Colon (tissue), 2 donors: ENCODE data around the gene MOB1B.

ENCODE experiments used
- FAIRE-seq: peaks from 2 replicates; lab custom pipeline; 2012; peaks lifted over from hg19 to GRCh38; lab: Jason Lieb, UNC
- donor health status: control.
- donor health status: control.

MOB1B gene

DNA sequence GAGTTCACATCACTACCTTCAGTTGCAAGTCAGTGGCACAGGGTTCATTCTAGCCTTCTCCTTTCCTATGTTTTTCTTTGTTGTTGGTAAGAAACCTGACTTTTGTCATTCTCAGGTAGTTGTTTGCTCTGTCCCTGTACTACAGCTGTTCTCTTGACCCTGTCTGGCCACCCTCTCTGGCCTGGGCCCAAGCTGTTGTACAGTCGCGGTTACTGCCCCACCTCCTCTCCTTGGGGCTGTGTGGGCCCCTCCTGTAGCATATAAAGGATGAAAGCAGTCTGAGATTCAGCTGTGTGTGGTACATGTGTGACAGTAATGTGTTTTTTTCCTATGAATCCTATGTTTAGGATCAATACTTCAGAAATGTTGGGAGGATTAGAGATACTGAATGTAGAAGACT lies 12.5 kb downstream of the MOB1B start:
- FAIRE-seq, result no peak

GRCh38 chr4:70915036-70915815 lies 13.1 kb downstream of the MOB1B start:
- FAIRE-seq, result no peak

- FAIRE-seq, result no peak
Measured at GRCh38 chr4:70915874-70916559, 13.8 kb downstream of the MOB1B start.

DNA sequence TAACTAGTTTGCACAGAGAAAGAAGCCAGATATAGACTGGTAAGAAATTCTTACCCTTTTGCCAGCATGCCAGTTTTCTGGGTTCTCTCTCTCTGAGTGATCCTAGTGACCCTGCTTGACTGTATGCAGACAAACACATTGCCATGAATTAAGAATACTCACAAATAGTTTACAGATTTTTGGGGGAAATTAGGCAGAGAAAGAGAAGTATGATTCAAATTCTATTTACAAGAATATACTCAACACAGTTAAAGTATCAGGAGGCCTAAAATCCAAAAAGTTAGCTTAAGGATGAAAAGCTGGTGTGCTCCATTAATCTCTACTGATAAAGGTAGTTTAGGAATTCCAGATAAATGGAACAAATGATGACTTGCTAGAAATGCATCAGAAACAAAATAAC lies 18.4 kb downstream of the MOB1B start:
- FAIRE-seq, result no peak

- no peak for FAIRE-seq
Measured at GRCh38 chr4:70925418-70925817, 23.2 kb downstream of the MOB1B start.

- no peak for FAIRE-seq
Measured at GRCh38 chr4:70925899-70926635, 23.9 kb downstream of the MOB1B start.

DNA sequence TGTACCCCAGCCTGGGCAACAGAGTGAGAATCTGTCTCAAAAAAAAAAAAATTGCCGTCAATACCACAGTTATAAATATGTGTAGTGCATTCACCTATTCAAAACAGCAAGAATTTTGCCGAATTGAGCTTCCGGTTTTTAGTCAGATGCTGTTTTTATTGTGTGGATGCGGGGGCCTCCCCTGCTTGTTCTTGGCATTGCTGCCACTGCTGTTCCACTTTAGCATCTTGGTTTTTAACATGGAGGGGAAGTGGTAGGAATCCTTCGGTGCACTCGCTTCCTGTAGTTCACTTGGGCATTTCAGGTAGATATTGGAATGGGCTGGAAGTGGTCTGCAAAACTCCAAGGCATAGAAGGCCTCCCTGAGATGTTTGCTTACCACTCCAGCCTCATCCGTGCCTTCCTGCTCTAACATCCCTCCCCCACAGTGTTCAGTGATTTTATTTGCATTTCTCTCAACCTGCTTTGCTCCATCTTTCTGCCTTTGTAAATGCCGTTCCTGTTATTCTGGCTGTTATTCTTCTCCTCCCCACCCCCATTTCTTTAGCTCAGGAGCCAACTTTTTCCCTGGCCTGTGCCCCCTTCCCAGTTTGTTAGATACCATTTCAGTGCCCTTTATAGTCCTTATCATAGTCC lies 25.5 kb downstream of the MOB1B start:
- no peak for FAIRE-seq

DNA sequence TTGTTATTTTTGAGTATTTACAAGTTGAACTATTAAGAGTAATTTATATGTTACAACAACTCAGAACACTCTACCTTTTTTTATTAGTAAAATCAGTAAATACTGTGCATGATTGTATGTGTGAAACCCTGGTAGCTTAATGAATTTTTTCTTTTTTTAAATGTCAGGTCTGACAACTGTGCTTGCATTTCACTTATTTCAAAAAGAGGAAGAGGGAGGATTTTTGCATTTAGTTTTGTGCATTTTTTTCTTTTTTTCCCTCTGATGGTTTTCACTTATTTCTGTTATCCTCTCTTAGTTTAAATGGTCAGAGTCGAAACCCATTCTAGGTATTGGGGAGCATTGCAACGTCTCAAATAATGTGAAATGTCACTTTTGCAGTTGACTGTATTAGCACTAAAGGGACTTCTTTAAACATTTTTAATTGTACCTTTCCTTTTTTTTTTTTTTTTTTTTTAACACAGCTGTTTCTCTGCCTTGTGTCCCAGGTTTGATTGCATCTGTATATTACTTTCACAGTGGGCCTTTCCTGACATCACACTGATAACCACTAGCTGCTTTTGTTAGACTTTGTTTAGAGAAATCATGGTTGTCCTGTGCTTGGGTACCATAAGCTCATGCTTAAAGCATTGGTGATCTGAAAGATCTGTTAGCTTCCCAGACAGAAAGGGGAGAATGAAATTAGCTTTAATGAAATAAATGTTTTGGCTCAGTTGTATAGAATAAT lies 28.5 kb downstream of the MOB1B start:
- FAIRE-seq, result no peak

DNA sequence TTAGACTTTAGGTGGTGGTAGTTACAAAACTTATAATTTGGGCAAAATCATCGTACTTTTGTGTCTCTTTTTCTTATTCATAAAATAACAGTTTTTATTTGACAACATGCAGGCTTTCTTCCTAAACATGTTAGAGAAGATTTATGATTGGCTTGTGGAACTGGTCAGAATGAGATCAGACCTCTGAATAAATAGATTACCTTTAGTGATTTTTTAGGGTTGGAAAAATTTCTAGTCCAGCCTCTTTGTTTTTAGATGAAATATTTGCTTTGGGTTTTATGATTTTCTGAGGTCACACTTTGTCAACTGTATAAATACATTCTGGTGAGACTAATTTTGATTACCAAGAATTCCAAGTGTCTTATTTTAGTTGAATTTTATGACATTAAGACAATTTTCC lies 29.2 kb downstream of the MOB1B start:
- no peak for FAIRE-seq

DNA sequence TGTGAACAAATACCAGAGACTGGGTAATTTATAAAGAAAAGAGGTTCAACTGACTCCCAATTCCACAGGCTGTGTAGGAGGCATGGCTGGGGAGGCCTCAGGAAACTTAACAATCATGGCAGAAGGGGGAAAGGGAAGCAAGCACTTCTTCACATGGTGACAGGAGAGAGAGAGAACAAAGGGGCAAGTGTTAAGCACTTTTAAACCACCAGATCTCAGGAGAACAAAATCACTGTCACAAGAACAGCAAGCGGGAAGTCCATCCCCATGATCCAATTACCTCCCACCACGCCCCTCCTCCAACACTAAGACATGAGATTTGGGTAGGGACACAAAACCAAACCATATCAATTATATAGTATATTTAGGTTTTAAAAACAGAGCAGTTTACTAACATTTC lies 30.8 kb downstream of the MOB1B start:
- FAIRE-seq, result no peak

- no peak for FAIRE-seq
Measured at GRCh38 chr4:70935038-70935695, 33.0 kb downstream of the MOB1B start.

GRCh38 chr4:70936200-70936787 lies 34.1 kb downstream of the MOB1B start:
- FAIRE-seq, result no peak

- no peak for FAIRE-seq
Measured at GRCh38 chr4:70938086-70938485, 35.9 kb downstream of the MOB1B start.

GRCh38 chr4:70940134-70940533 lies 38.0 kb downstream of the MOB1B start:
- no peak for FAIRE-seq

- FAIRE-seq, result no peak
Measured at GRCh38 chr4:70943114-70943513, 40.9 kb downstream of the MOB1B start.

- no peak for FAIRE-seq
Measured at GRCh38 chr4:70945046-70945445, 42.9 kb downstream of the MOB1B start.

DNA sequence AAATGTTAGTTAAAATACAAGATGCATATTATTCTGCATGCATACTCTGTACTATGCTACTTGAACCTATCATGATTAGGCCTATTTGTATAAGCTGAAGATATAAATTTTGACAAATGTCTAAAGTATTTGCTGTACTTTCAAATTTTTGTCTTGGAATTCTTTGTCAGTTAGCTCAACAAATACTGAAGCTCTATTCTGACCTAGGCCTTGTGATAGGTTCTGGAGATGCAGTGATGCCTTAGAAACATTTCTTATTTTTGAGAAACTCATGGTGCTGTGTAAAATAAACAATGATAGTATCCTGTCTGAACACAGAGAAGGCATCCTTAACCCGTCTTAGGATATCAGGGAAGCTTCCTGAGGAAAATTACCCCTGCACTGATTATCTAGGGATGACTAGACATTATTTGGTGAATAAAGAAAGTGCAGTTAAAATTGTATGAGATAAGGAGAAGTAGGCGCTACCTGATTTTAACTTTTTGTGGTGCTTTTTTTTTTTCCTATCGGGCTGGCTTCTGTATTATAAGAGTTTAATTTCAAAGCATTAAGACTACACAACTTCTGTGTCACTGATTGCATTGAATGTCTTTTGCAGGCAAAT lies 43.4 kb downstream of the MOB1B start:
- FAIRE-seq, result no peak

DNA sequence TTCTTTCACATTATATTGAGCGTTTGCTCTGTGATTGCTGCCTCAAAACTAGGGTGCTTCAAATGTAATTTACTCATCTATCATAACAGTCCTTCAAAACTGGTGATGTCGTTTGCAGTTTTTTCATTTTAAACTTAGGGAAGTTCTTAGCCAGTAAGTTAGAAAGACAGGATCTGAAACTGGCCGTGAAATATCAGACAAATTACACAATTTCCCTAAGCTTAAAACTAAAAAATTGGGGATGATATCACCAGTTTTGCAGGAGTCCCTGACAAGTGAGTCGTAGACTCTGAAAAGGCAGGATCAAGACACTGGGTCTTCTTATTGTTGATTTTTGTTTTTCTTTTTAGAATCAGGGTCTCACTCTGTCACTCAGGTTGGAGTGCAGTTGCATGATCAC lies 44.8 kb downstream of the MOB1B start:
- no peak for FAIRE-seq

GRCh38 chr4:70948665-70949260 lies 46.6 kb downstream of the MOB1B start:
- FAIRE-seq, result no peak

GRCh38 chr4:70954032-70954431 lies 51.9 kb downstream of the MOB1B start:
- FAIRE-seq, result no peak
